T-helper 1 cell (primary cell): ENCODE data around the gene GPR151.
"Not testable (repeated sequence)": the region's sequence is repeated elsewhere in the genome, so short reads cannot be mapped to it uniquely, and the experiment has no call there.

Experiments
- DNase-seq, 5 donors: peaks; one replicate each; pipeline ENCODE4 v3.0.0-alpha.2; 2012 to 2020
- total RNA-seq, 4 donors: gene quantifications; one replicate each; lab custom pipeline; 2026; lab: John Stamatoyannopoulos, UW

Gene GPR151
- 0 reads per million in 4 donors for total RNA-seq

GRCh38 chr5:146516151-146516475 is at the start of gene GPR151:
Gene GPR151, minus strand, starts transcription at chr5:146516190. Its CDS starts 77 bp downstream, at chr5:146516113.
- DNase-seq, result no peak

- DNase-seq, result no peak
These were observed 48.2 kb upstream of the GPR151 start for GRCh38 chr5:146564007-146564762.

- no peak for DNase-seq
These were observed 46.5 kb upstream of the GPR151 start for GRCh38 chr5:146562461-146562860.

GRCh38 chr5:146561711-146562110 is 45.7 kb upstream of the GPR151 start:
- DNase-seq, result no peak

GRCh38 chr5:146560205-146560812 is 44.3 kb upstream of the GPR151 start:
- DNase-seq, result no peak

GRCh38 chr5:146556884-146557283 is 40.9 kb upstream of the GPR151 start:
- not testable (repeated sequence) for DNase-seq

- DNase-seq, result no peak
These were observed 37.5 kb upstream of the GPR151 start for GRCh38 chr5:146553446-146553845.

GRCh38 chr5:146549615-146550014 is 33.6 kb upstream of the GPR151 start:
- no peak for DNase-seq

GRCh38 chr5:146548781-146549449 is 32.9 kb upstream of the GPR151 start:
- DNase-seq, result no peak

- no peak for DNase-seq
These were observed 28.2 kb upstream of the GPR151 start for GRCh38 chr5:146544232-146544631.

- DNase-seq, result peak; percentile 17 to 58 (median 43)
These were observed 26.2 kb upstream of the GPR151 start for GRCh38 chr5:146541958-146542849.

GRCh38 chr5:146540414-146540813 is 24.4 kb upstream of the GPR151 start:
- no peak for DNase-seq

GRCh38 chr5:146539973-146540372 is 24.0 kb upstream of the GPR151 start:
- DNase-seq, result no peak

- DNase-seq, result no peak
These were observed 22.4 kb upstream of the GPR151 start for GRCh38 chr5:146538432-146538831.

GRCh38 chr5:146533882-146534281 is 17.9 kb upstream of the GPR151 start:
- no peak for DNase-seq

GRCh38 chr5:146533260-146533857 is 17.4 kb upstream of the GPR151 start:
- peak; percentile 23 to 66 (median 49) for DNase-seq

GRCh38 chr5:146529984-146530383 is 14.0 kb upstream of the GPR151 start:
- DNase-seq, result no peak

GRCh38 chr5:146528236-146528635 is 12.2 kb upstream of the GPR151 start:
- DNase-seq, result no peak

GRCh38 chr5:146527785-146528184 is 11.8 kb upstream of the GPR151 start:
- DNase-seq, result no peak

GRCh38 chr5:146523698-146524097 is 7.7 kb upstream of the GPR151 start:
- DNase-seq, result no peak

GRCh38 chr5:146521403-146522106 is 5.6 kb upstream of the GPR151 start:
- DNase-seq, result no peak

- no peak for DNase-seq
These were observed 4.7 kb upstream of the GPR151 start for GRCh38 chr5:146520731-146521130.
